KMS-11 (cell line): Measurements from ENCODE around the gene CACNA1E.

Source experiments
- H2AFZ ChIP-seq: fragments of 200-600 bp; sonication (generic); 2 replicates; pipeline ENCODE4 v1.6.1; 2016; ENCODE audit warnings: antibody characterized with exemption, mixed run types, low read depth
- H3K27ac ChIP-seq: fragments of 200-600 bp; sonication (generic); 2 replicates; pipeline ENCODE4 v1.6.1; 2016; ENCODE audit warnings: mild to moderate bottlenecking, mixed run types
- H3K27me3 ChIP-seq: fragments of 200-600 bp; sonication (generic); 2 replicates; pipeline ENCODE4 v1.6.1; 2017; ENCODE audit warnings: mild to moderate bottlenecking, low read depth, mixed run types, moderate library complexity; ENCODE audit not compliant: insufficient read depth
- H3K36me3 ChIP-seq: fragments of 200-600 bp; sonication (generic); 2 replicates; pipeline ENCODE4 v1.6.1; 2017; ENCODE audit warnings: mild to moderate bottlenecking, mixed run types; ENCODE audit not compliant: insufficient read depth
- H3K4me1 ChIP-seq: fragments of 200-600 bp; sonication (generic); 2 replicates; pipeline ENCODE4 v1.6.1; 2016; ENCODE audit warnings: mild to moderate bottlenecking, low read depth, mixed run types; ENCODE audit not compliant: poor library complexity, severe bottlenecking
- H3K4me2 ChIP-seq: fragments of 200-600 bp; sonication (generic); 2 replicates; pipeline ENCODE4 v1.7.0; 2016; ENCODE audit warnings: mild to moderate bottlenecking, mixed run types
- H3K4me3 ChIP-seq: fragments of 200-600 bp; sonication (generic); IDR thresholded peaks from 2 replicates; pipeline ENCODE4 v1.6.1; 2017; ENCODE audit warnings: low read depth, low read length, mixed read lengths; ENCODE audit not compliant: insufficient read depth
- H3K79me2 ChIP-seq: fragments of 200-600 bp; sonication (generic); 2 replicates; pipeline ENCODE4 v1.6.1; 2016; ENCODE audit warnings: low read depth, mixed run types; ENCODE audit not compliant: insufficient read depth
- H3K9ac ChIP-seq: fragments of 200-600 bp; sonication (generic); 2 replicates; pipeline ENCODE4 v1.6.1; 2016; ENCODE audit warnings: mild to moderate bottlenecking, mixed run types
- H4K20me1 ChIP-seq: fragments of 200-600 bp; sonication (generic); 2 replicates; pipeline ENCODE4 v1.6.1; 2016; ENCODE audit warnings: mild to moderate bottlenecking, mixed run types; ENCODE audit not compliant: insufficient read depth
- CTCF ChIP-seq: fragments of 200-600 bp; sonication (generic); conservative IDR thresholded peaks from 2 replicates; pipeline ENCODE4 v1.6.1; 2017; ENCODE audit warnings: low read depth, mild to moderate bottlenecking, antibody characterized with exemption, low read length, moderate library complexity, mixed read lengths

Gene CACNA1E

GRCh38 chr1:181658581-181658980 is 175.3 kb downstream of the CACNA1E start:
- H3K4me3 ChIP-seq = no peak overlapping the region
- H3K4me1 ChIP-seq = no peaks in the 10 kb centered on the region
- no peaks in the 10 kb centered on the region for H3K36me3 ChIP-seq
- H3K27ac ChIP-seq = no peak overlapping the region
- H3K79me2 ChIP-seq = no peaks in the 10 kb centered on the region
- H4K20me1 ChIP-seq = no peaks in the 10 kb centered on the region
- no peak overlapping the region for H3K9ac ChIP-seq
- no peaks in the 10 kb centered on the region for H3K27me3 ChIP-seq
- H3K4me2 ChIP-seq = no peak overlapping the region
- H2AFZ ChIP-seq = no peak overlapping the region
- no peak for TF ChIP-seq CTCF

DNA sequence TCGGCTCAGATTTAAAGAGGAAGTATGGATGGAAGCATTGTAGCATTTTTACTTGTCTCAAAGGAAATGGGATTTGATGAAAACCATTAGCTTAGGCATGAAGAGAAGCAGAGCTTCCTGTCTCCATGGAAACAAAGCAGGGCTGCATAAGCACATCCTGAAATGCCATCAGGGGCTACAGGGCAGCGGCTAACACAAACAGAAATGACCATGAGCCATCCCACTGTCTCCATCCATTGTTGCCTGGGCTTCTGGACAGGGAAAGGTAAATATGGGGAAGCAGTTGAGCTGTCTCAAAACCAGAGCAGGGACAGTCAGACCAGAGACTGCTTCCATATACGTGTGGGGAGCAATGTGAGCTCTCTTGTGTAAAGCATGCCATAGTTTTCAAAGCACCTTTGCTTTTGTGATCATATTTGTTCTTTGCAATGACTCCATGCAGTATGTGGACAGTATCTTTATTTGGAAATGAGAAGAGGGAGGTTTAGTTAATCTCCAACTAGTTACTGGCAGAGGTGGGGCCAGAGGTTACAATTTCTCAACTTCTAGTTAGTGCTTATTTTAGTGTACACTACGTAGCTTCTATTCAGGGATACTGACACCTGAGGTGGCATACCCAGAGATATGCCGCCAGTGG is 176.1 kb downstream of the CACNA1E start:
- H3K9ac ChIP-seq = no peak overlapping the region
- no peak overlapping the region for H2AFZ ChIP-seq
- H4K20me1 ChIP-seq = no peaks in the 10 kb centered on the region
- no peak for TF ChIP-seq CTCF
- no peak overlapping the region for H3K27ac ChIP-seq
- H3K36me3 ChIP-seq = no peaks in the 10 kb centered on the region
- H3K79me2 ChIP-seq = no peaks in the 10 kb centered on the region
- H3K27me3 ChIP-seq = no peaks in the 10 kb centered on the region
- no peak overlapping the region for H3K4me2 ChIP-seq
- H3K4me1 ChIP-seq = no peaks in the 10 kb centered on the region
- no peak overlapping the region for H3K4me3 ChIP-seq

- Histone ChIP-seq H2AFZ (no peak overlapping the region), H3K4me3 (no peak overlapping the region), H4K20me1 (no peaks in the 10 kb centered on the region)
Measured at GRCh38 chr1:181660621-181661020, 177.3 kb downstream of the CACNA1E start.

DNA sequence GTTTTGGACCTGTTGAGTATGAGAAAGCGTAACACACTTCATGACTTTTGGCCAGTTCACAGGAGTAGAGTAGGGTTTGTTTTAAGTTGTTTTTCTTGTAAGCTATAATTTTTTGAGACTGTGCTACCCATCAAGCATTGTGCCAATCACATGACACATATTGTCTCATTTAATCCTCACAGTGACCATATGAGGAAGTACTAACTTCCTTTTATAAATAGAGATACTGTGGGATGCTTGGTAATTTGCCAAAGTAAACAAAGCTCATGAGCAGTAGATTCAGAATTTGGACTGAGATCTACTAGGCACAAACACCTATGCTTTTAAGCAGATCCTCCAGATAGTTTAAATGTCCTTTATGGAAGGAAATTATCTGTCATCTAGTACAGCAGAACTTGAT is 178.3 kb downstream of the CACNA1E start:
- Histone ChIP-seq H3K36me3 (no peaks in the 10 kb centered on the region), H3K27me3 (no peaks in the 10 kb centered on the region), H3K4me2 (no peak overlapping the region), H3K4me3 (no peak overlapping the region), H3K9ac (no peak overlapping the region), H2AFZ (no peak overlapping the region), H4K20me1 (no peaks in the 10 kb centered on the region), H3K79me2 (no peaks in the 10 kb centered on the region), H3K27ac (no peak overlapping the region), H3K4me1 (no peaks in the 10 kb centered on the region)
- no peak for TF ChIP-seq CTCF

More at GRCh38 chr1:181660621-181661020, 177.3 kb downstream of the CACNA1E start:
- H3K4me2 ChIP-seq = no peak overlapping the region
- no peak overlapping the region for H3K27ac ChIP-seq
- H3K36me3 ChIP-seq = no peaks in the 10 kb centered on the region
- H3K79me2 ChIP-seq = no peaks in the 10 kb centered on the region
- H3K9ac ChIP-seq = no peak overlapping the region
- TF ChIP-seq CTCF = no peak
- H3K4me1 ChIP-seq = no peaks in the 10 kb centered on the region
- H3K27me3 ChIP-seq = no peaks in the 10 kb centered on the region
